Effector memory CD8-positive, alpha-beta T cell (primary cell): ENCODE data around the gene RLIM.
"Not testable (repeated sequence)": the region's sequence is repeated elsewhere in the genome, so short reads cannot be mapped to it uniquely, and the experiment has no call there.

Experiments used
- ATAC-seq: fragments of 150-1000 bp; cut with Tn5 transposase; replicated peaks from 2 replicates; pipeline ENCODE4 v1.10.0; 2021; ENCODE audit warnings: mild to moderate bottlenecking, moderate library complexity
- DNase-seq, 3 experiments: peaks; one replicate each; pipeline ENCODE4 v3.0.0; 2021
- H3K27ac Mint-ChIP-seq, 2 donors: one replicate each; pipeline ENCODE4 v1.8.0; 2022; ENCODE audit warnings: mild to moderate bottlenecking in 2 of 2, mixed read lengths in 2 of 2, moderate library complexity in 2 of 2
- H3K27me3 Mint-ChIP-seq, 2 donors: one replicate each; pipeline ENCODE4 v1.8.0; 2022; ENCODE audit warnings: mixed read lengths in 2 of 2
- H3K36me3 Mint-ChIP-seq: one replicate; pipeline ENCODE4 v1.8.0; 2022; ENCODE audit warnings: mild to moderate bottlenecking, moderate library complexity, mixed read lengths; ENCODE audit not compliant: insufficient read depth
- H3K4me1 Mint-ChIP-seq, 2 donors: one replicate each; pipeline ENCODE4 v1.8.0; 2022; ENCODE audit warnings: low read depth in 2 of 2, mixed read lengths in 2 of 2
- H3K4me3 Mint-ChIP-seq, 2 donors: one replicate each; pipeline ENCODE4 v1.8.0; 2022; ENCODE audit warnings: mild to moderate bottlenecking in 2 of 2, mixed read lengths in 2 of 2, moderate library complexity in 2 of 2
- H3K9me3 Mint-ChIP-seq, 2 donors: one replicate each; pipeline ENCODE4 v1.8.0; 2022; ENCODE audit warnings: mixed read lengths in 2 of 2
- total RNA-seq, 9 experiments: gene quantifications; one replicate each; lab custom pipeline; 2026; lab: John Stamatoyannopoulos, UW

The RLIM gene, protein sequence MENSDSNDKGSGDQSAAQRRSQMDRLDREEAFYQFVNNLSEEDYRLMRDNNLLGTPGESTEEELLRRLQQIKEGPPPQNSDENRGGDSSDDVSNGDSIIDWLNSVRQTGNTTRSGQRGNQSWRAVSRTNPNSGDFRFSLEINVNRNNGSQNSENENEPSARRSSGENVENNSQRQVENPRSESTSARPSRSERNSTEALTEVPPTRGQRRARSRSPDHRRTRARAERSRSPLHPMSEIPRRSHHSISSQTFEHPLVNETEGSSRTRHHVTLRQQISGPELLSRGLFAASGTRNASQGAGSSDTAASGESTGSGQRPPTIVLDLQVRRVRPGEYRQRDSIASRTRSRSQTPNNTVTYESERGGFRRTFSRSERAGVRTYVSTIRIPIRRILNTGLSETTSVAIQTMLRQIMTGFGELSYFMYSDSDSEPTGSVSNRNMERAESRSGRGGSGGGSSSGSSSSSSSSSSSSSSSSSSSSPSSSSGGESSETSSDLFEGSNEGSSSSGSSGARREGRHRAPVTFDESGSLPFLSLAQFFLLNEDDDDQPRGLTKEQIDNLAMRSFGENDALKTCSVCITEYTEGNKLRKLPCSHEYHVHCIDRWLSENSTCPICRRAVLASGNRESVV
- total RNA-seq = 136 to 227 (median 171) reads per million in 9 experiments

DNA sequence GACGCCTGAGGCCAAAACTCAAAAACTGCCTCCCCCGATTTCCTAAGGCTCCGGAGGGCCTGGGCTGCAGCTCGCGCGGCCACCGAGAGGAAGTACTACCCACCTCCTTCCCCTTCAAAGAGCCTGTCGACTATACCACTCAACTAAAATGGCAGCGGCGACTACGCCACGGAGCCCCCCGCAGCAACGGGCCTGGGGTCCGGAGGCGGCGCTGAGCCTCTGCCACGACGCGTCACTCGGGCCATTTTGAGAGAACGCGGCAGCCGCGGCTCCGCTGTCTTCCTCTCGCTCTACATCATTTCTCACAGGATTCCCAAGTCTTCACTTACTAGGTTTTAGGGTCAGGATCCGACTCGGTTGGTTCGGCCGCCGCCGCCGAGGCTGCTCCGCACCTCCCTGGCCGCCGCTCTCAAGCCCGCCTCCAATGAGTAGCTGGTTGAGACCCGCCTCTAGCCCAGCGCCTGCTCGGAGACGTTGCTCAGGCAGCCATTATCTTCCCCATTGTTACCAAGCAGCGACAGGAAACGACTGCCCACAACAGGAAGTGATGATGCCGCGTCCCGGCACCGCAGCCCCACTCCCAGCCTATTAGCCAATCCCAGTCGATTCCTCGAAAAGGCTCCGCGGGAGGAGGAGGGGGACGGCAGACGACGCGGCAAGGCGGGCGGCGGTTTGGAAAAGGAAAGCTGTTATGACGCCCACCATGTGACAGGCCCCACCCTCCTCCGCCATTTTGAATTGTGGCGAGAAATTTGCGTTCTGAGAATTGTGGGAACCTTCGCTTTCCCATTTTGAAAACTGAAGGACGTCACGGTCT, at the start of gene RLIM:
RLIM (minus strand) TSS at position 532 of the 817 bp plus-strand sequence. CDS start 18,647 bp downstream, outside the sequence.
- DNase-seq = peak; percentile 87 to 88 (median 87)
- Mint-ChIP-seq H3K9me3 (no peaks in the 10 kb centered on the region), H3K36me3 (peaks cover 31% of the 10 kb centered on the region), H3K4me3 (peak within 1 kb of the TSS; percentile 99 to 100), H3K4me1 (peaks cover 5 to 9% of the 10 kb centered on the region in 2 donors), H3K27me3 (no peaks in the 10 kb centered on the region), H3K27ac (peak within 1 kb of the TSS; percentile 100)
- peak; percentile 90 for ATAC-seq

- no peaks in the 10 kb centered on the region for H3K36me3 Mint-ChIP-seq
- H3K27ac Mint-ChIP-seq = no peak overlapping the region
- no peaks in the 10 kb centered on the region for H3K9me3 Mint-ChIP-seq
- no peak for ATAC-seq
- peaks cover 13 to 25% of the 10 kb centered on the region in 2 donors for H3K27me3 Mint-ChIP-seq
- H3K4me3 Mint-ChIP-seq = no peak overlapping the region
- peaks cover 0 to 6% of the 10 kb centered on the region in 2 donors for H3K4me1 Mint-ChIP-seq
- DNase-seq = no peak
These were observed 41.8 kb upstream of the RLIM start for GRCh38 chrX:74656079-74656745.

- ATAC-seq, H3K36me3 Mint-ChIP-seq, H3K9me3 Mint-ChIP-seq, H3K27ac Mint-ChIP-seq, H3K4me3 Mint-ChIP-seq, H3K4me1 Mint-ChIP-seq, DNase-seq: not testable (repeated sequence)
- peaks cover 13 to 25% of the 10 kb centered on the region in 2 donors for H3K27me3 Mint-ChIP-seq
These were observed 40.5 kb upstream of the RLIM start for GRCh38 chrX:74654953-74655352.

GRCh38 chrX:74636749-74637314, 22.4 kb upstream of the RLIM start:
- ATAC-seq = no peak

GRCh38 chrX:74613370-74614092, 893 bp downstream of the RLIM start:
- Mint-ChIP-seq H3K36me3 (peaks cover 36% of the 10 kb centered on the region), H3K4me1 (peaks cover 5 to 12% of the 10 kb centered on the region in 2 donors), H3K4me3 (peak overlapping the region; percentile 99 to 100), H3K9me3 (no peaks in the 10 kb centered on the region), H3K27me3 (no peaks in the 10 kb centered on the region), H3K27ac (peak overlapping the region; percentile 100)
- no peak for ATAC-seq
- peak in 1 of 3 experiments; percentile 2 for DNase-seq

More at GRCh38 chrX:74636749-74637314, 22.4 kb upstream of the RLIM start:
- Mint-ChIP-seq H3K4me3 (no peak overlapping the region), H3K27me3 (peaks cover 10 to 17% of the 10 kb centered on the region in 2 donors), H3K4me1 (no peaks in the 10 kb centered on the region), H3K9me3 (no peaks in the 10 kb centered on the region), H3K36me3 (peaks cover 3% of the 10 kb centered on the region), H3K27ac (no peak overlapping the region)
- DNase-seq = no peak

GRCh38 chrX:74606799-74607198, 7.6 kb downstream of the RLIM start:
- no peak for DNase-seq
- H3K9me3 Mint-ChIP-seq = no peaks in the 10 kb centered on the region
- ATAC-seq = no peak
- H3K36me3 Mint-ChIP-seq = peaks cover 35% of the 10 kb centered on the region
- no peak overlapping the region for H3K27ac Mint-ChIP-seq
- H3K4me3 Mint-ChIP-seq = no peak overlapping the region
- H3K4me1 Mint-ChIP-seq = peaks cover 21 to 31% of the 10 kb centered on the region in 2 donors
- H3K27me3 Mint-ChIP-seq = no peaks in the 10 kb centered on the region

DNA sequence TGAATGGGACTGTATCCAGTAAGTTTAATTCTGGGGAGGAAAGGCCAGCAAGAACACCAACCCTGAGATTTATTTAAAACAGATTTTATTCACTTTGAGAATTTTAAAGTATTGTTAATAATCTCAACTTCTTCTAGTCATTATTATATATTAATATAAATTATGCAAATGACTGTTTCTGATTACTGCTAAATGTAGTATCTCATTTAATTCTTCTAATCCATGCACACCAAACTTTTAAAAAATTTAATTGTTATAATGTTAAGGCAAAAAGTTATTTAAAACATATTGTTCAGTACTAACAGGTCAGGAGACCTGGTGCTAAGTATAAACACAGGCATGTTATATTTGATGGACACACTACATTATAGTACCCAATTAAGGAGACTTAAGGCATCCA, 8.1 kb downstream of the RLIM start:
- Mint-ChIP-seq H3K4me1 (peaks cover 21 to 33% of the 10 kb centered on the region in 2 donors), H3K27ac (no peak overlapping the region), H3K4me3 (no peak overlapping the region), H3K36me3 (peaks cover 40% of the 10 kb centered on the region), H3K27me3 (no peaks in the 10 kb centered on the region), H3K9me3 (no peaks in the 10 kb centered on the region)
- no peak for ATAC-seq
- no peak for DNase-seq

DNA sequence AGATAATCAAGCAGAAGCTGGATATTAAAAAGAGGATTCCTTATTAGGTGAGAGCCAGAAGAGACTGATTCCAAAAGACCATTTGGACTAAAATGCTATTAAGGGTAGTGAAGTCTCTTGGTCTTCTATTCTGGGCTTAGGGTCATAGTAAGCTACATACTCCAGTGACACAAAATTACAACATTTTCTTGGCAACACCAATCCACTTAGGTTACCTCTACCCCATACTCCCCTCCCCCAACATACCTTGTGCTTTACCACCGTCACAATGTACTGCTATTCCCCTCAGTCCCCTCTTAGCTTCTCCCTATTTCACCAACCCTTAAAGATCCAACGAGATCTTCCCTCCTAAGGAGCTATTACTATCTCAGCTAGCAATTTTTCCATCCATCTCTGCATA, 11.4 kb downstream of the RLIM start:
- H3K27ac Mint-ChIP-seq = no peak overlapping the region
- no peak for DNase-seq

GRCh38 chrX:74602142-74602541, 12.3 kb downstream of the RLIM start:
- Mint-ChIP-seq H3K4me3 (peak overlapping the region in 1 of 2 donors; percentile 33), H3K9me3 (no peaks in the 10 kb centered on the region), H3K36me3 (peaks cover 26% of the 10 kb centered on the region), H3K27ac (no peak overlapping the region), H3K27me3 (no peaks in the 10 kb centered on the region), H3K4me1 (peaks cover 25 to 52% of the 10 kb centered on the region in 2 donors)
- no peak for ATAC-seq
- DNase-seq = no peak

More for the DNA sequence above, 11.4 kb downstream of the RLIM start:
- Mint-ChIP-seq H3K36me3 (peaks cover 31% of the 10 kb centered on the region), H3K4me1 (peaks cover 25 to 52% of the 10 kb centered on the region in 2 donors), H3K27me3 (no peaks in the 10 kb centered on the region), H3K4me3 (no peak overlapping the region), H3K9me3 (no peaks in the 10 kb centered on the region)
- ATAC-seq = no peak

DNA sequence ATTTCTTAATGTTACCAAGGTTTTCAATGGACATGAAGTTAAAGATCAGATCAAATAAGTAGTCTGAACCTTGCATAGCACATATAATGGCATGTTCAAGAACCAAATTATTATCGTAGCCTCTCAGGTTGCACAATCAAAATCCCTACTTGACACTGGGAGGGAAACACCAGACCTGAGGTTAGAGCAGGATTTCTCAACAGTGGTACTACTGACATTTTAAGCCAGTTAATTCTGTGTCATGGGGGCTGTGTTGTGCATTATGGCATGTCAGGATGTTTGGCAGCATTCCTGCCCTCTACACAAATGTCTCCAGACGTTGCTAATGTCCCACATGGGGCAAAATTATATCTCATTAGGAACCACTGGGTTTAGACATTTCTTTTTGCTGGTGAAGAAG, 20.8 kb downstream of the RLIM start:
- Mint-ChIP-seq H3K9me3 (no peaks in the 10 kb centered on the region), H3K27ac (no peak overlapping the region), H3K4me1 (peaks cover 2 to 4% of the 10 kb centered on the region in 2 donors), H3K36me3 (peaks cover 63% of the 10 kb centered on the region), H3K4me3 (no peak overlapping the region), H3K27me3 (no peaks in the 10 kb centered on the region)
- no peak for ATAC-seq
- no peak for DNase-seq

DNA sequence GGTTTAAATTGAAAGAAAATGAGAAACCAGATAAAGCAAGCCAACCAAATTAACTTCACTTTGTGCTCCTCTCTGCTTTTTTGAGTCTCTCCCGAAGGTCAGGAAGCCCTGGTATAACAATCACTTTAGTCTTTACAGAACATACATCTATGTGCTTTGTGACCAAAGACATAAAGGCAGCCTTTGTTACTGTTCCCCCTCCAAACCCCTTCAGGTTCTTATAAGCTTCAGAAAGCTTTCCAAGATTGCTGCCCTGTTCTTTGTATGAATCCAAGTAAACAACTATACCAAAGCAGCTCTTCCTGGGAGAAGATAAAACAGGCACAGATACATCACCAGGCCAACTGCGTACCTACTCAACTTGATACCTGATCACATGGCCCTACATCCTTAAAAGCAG, 28.7 kb downstream of the RLIM start:
- no peaks in the 10 kb centered on the region for H3K27me3 Mint-ChIP-seq

DNA sequence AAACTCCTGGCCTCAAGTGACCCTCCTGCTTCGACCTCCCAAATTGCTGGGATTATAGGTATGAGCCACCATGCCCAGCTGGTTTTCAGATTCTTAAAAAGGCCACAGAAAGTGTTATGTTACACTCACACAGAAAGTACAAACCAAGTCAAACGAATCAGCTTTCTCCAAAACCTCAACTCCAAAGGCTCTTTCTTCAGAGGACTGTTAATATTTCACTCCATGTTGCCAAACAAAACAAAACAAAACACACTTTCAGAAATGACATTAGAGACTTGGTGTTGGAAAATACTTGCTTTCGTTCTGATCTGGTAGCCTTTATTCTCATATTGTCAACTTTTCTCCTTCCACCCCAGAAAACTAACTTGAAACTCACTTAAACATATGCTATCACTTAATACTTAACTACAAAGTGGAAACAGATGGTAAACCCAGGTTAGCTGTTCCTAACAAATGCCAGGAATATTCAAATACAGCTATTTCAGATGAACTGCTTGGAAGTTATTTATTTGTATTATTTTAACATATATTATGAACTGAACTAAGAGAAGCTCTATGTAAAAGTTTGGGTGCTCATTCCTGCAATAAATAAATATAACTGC, 34.7 kb downstream of the RLIM start:
- ATAC-seq (no peak), DNase-seq (no peak)
- Mint-ChIP-seq H3K27ac (no peak overlapping the region), H3K36me3 (peaks cover 17% of the 10 kb centered on the region), H3K4me3 (no peak overlapping the region), H3K4me1 (peaks cover 0 to 1% of the 10 kb centered on the region in 2 donors), H3K27me3 (no peaks in the 10 kb centered on the region), H3K9me3 (no peaks in the 10 kb centered on the region)

More for the DNA sequence above, 28.7 kb downstream of the RLIM start:
- Mint-ChIP-seq H3K9me3 (no peaks in the 10 kb centered on the region), H3K4me3 (no peak overlapping the region), H3K27ac (no peak overlapping the region), H3K4me1 (peaks cover 0 to 9% of the 10 kb centered on the region in 2 donors), H3K36me3 (peaks cover 40% of the 10 kb centered on the region)
- DNase-seq (no peak), ATAC-seq (no peak)
